OCI-LY7 (cell line): Measurements from ENCODE around the gene TCERG1L. TPM values are rescaled to one million over a fixed set of nuclear protein-coding genes. Genes with fewer than 3 reads are reported as not detected.

Source experiments
- BruUV-seq: library from RNA; stranded (reverse); fragments of 400-500 nt; replicated peaks from 2 replicates; lab custom pipeline; 2021; lab: Mats Ljungman, UMichigan
- CTCF ChIA-PET: fragments of 300-600 bp; sonication (Branson Sonifier 250); formaldehyde crosslinking; loops from one replicate; lab custom pipeline; 2022; ENCODE audit warnings: antibody characterized with exemption; ENCODE audit not compliant: unreplicated experiment; lab: Charles Lee
- POLR2A ChIA-PET: fragments of 300-600 bp; sonication (Branson Sonifier 250); formaldehyde crosslinking; loops from one replicate; lab custom pipeline; 2022; ENCODE audit warnings: antibody characterized with exemption; lab: Charles Lee
- DNase-seq: peaks from one replicate; pipeline ENCODE4 v3.0.0-alpha.2; 2015; ENCODE audit warnings: low spot score
- H2AFZ ChIP-seq: fragments of 200-600 bp; sonication (generic), shearing (Covaris generic); 2 replicates; pipeline ENCODE4 v1.6.1; 2014; ENCODE audit warnings: mild to moderate bottlenecking, antibody characterized with exemption, low read length, moderate library complexity
- H3K27ac ChIP-seq: fragments of 200-600 bp; sonication (generic); 2 replicates; pipeline ENCODE4 v1.5.1; 2014; ENCODE audit warnings: mixed run types, low read depth, mild to moderate bottlenecking, moderate library complexity, low read length, inconsistent platforms; ENCODE audit not compliant: poor library complexity, severe bottlenecking
- H3K36me3 ChIP-seq: fragments of 200-600 bp; sonication (generic); 2 replicates; pipeline ENCODE4 v1.6.1; 2014; ENCODE audit warnings: mild to moderate bottlenecking, antibody characterized with exemption, low read length, moderate library complexity, mixed read lengths; ENCODE audit not compliant: insufficient read depth
- H3K4me1 ChIP-seq: fragments of 200-600 bp; sonication (generic); 2 replicates; pipeline ENCODE4 v1.5.1; 2014; ENCODE audit warnings: mild to moderate bottlenecking, low read length; ENCODE audit not compliant: insufficient read depth, poor library complexity, severe bottlenecking
- H3K4me2 ChIP-seq: fragments of 200-600 bp; sonication (generic); 2 replicates; pipeline ENCODE4 v1.6.1; 2014; ENCODE audit warnings: mild to moderate bottlenecking, low read length
- H3K4me3 ChIP-seq: fragments of 200-600 bp; sonication (generic); 2 replicates; pipeline ENCODE4 v1.5.1; 2014; ENCODE audit warnings: mild to moderate bottlenecking, low read depth, low read length; ENCODE audit not compliant: poor library complexity, severe bottlenecking
- H3K79me2 ChIP-seq: fragments of 200-600 bp; sonication (generic); 2 replicates; pipeline ENCODE4 v1.6.1; 2016; ENCODE audit warnings: low read depth, mild to moderate bottlenecking, low read length, moderate library complexity, mixed read lengths; ENCODE audit not compliant: insufficient read depth
- H3K9me2 ChIP-seq: fragments of 200-600 bp; sonication (generic); 2 replicates; pipeline ENCODE4 v1.6.1; 2016; ENCODE audit warnings: mild to moderate bottlenecking, low read length, mixed read lengths; ENCODE audit not compliant: insufficient read depth
- H3K9me3 ChIP-seq: fragments of 200-600 bp; sonication (generic); 2 replicates; pipeline ENCODE4 v1.6.1; 2014; ENCODE audit warnings: mild to moderate bottlenecking, mixed run types, low read length, mixed read lengths
- H4K20me1 ChIP-seq: fragments of 200-600 bp; sonication (generic); 2 replicates; pipeline ENCODE4 v1.6.1; 2014; ENCODE audit warnings: mild to moderate bottlenecking, antibody characterized with exemption, low read length, moderate library complexity, mixed read lengths; ENCODE audit not compliant: insufficient read depth
- EZH2phosphoT487 ChIP-seq: fragments of 200-600 bp; sonication (generic); IDR thresholded peaks from 2 replicates; pipeline ENCODE4 v1.6.1; 2018; ENCODE audit warnings: low read depth, borderline replicate concordance, mild to moderate bottlenecking, mixed run types, antibody characterized with exemption, low read length, moderate library complexity, mixed read lengths
- intact Hi-C: fragments of 100-400 bp; cut with micrococcal nuclease; formaldehyde crosslinking; loops from one replicate; pipeline ENCODE4 v1.10.0; 2022; ENCODE audit not compliant: unreplicated experiment
- total RNA-seq, 2 experiments: library from RNA; depleted of rRNA in 1 of 2; stranded (reverse); fragments of >200 nt in 1 of 2; shearing (Covaris generic) in 1 of 2; gene quantifications; 2 replicates each; pipeline ENCODE4 v1.2.3, GENCODE V29; 2014 to 2022
- TF ChIP-seq, protein P1 (sequence below): fragments of 200-600 bp; sonication (generic); conservative IDR thresholded peaks from 2 replicates; pipeline ENCODE4 v1.5.1; 2014; ENCODE audit warnings: mild to moderate bottlenecking, antibody characterized with exemption, low read length, moderate library complexity, mixed read lengths

Gene TCERG1L
- total RNA-seq, 2 experiments from 2014 or later, result not detected

DNA sequence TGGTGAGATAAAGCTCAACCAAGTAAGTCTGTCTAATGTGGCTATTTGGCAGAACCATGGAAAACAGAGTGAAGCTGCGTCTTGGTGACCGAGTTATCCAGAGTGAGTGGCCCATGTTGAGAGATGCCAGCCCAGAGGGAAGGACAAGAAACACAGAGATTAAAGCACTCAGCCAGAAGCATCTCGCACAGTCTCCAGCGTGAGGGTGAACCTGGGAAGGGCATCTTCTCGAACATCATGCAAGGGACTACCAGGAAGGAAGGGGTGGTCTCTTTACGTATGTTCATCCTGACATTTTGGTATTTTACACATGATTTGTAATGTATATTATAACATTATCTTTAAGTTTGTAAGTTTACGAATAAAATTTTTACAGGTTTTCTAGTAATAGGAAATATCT is 146.4 kb downstream of the TCERG1L start:
- H3K9me2 ChIP-seq, result no peaks in the 10 kb centered on the region
- H3K36me3 ChIP-seq, result no peaks in the 10 kb centered on the region
- H4K20me1 ChIP-seq, result no peaks in the 10 kb centered on the region
- intact Hi-C loops, result no loop called here
- H3K79me2 ChIP-seq, result no peaks in the 10 kb centered on the region
- H3K4me1 ChIP-seq, result no peaks in the 10 kb centered on the region
- BruUV-seq, result no TSS peak
- TF ChIP-seq, protein P1, sequence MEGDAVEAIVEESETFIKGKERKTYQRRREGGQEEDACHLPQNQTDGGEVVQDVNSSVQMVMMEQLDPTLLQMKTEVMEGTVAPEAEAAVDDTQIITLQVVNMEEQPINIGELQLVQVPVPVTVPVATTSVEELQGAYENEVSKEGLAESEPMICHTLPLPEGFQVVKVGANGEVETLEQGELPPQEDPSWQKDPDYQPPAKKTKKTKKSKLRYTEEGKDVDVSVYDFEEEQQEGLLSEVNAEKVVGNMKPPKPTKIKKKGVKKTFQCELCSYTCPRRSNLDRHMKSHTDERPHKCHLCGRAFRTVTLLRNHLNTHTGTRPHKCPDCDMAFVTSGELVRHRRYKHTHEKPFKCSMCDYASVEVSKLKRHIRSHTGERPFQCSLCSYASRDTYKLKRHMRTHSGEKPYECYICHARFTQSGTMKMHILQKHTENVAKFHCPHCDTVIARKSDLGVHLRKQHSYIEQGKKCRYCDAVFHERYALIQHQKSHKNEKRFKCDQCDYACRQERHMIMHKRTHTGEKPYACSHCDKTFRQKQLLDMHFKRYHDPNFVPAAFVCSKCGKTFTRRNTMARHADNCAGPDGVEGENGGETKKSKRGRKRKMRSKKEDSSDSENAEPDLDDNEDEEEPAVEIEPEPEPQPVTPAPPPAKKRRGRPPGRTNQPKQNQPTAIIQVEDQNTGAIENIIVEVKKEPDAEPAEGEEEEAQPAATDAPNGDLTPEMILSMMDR, result no peak
- no peak for TF ChIP-seq EZH2phosphoT487
- no peak overlapping the region for H3K4me2 ChIP-seq
- H3K27ac ChIP-seq, result no peak overlapping the region
- H3K4me3 ChIP-seq, result no peak overlapping the region
- no peak overlapping the region for H2AFZ ChIP-seq
- H3K9me3 ChIP-seq, result no peaks in the 10 kb centered on the region
- DNase-seq, result no peak
- CTCF ChIA-PET, result no interaction called here
- POLR2A ChIA-PET, result no interaction called here

GRCh38 chr10:131162866-131163843 is 148.4 kb downstream of the TCERG1L start:
- H4K20me1 ChIP-seq, result no peaks in the 10 kb centered on the region
- no peaks in the 10 kb centered on the region for H3K4me1 ChIP-seq
- no peak overlapping the region for H3K4me2 ChIP-seq
- intact Hi-C loops, result no loop called here
- no peak overlapping the region for H3K27ac ChIP-seq
- H3K9me3 ChIP-seq, result no peaks in the 10 kb centered on the region
- no peaks in the 10 kb centered on the region for H3K36me3 ChIP-seq
- no TSS peak for BruUV-seq
- H3K9me2 ChIP-seq, result no peaks in the 10 kb centered on the region
- ChIA-PET POLR2A (no interaction called here), CTCF (no interaction called here)
- no peaks in the 10 kb centered on the region for H3K79me2 ChIP-seq
- no peak overlapping the region for H2AFZ ChIP-seq
- H3K4me3 ChIP-seq, result no peak overlapping the region
- no peak for DNase-seq
- TF ChIP-seq, protein P1, result no peak
- TF ChIP-seq EZH2phosphoT487, result no peak

DNA sequence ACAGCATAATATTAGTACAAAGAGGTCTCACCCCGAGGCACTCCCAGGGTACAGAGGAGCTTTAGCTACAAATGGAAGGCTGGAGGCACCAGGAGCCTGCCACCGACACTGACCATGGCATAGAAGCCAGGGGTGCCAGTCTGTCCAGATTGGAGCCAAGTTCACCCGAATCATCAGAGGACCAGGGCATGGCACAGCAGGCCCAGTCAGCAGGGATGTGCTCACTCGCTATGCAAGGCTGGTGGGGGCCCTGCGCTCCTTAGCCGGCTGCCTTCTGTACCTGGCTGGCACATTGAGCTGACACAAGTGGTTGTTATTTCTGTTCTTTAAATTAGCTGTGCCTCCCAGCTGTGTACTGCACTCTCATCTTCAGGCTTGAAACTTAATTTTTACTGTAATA is 149.3 kb downstream of the TCERG1L start:
- H2AFZ ChIP-seq, result no peak overlapping the region
- H3K27ac ChIP-seq, result no peak overlapping the region
- no peaks in the 10 kb centered on the region for H3K9me3 ChIP-seq
- no peaks in the 10 kb centered on the region for H3K36me3 ChIP-seq
- H3K4me2 ChIP-seq, result no peak overlapping the region
- no peaks in the 10 kb centered on the region for H4K20me1 ChIP-seq
- ChIA-PET POLR2A (no interaction called here), CTCF (no interaction called here)
- no TSS peak for BruUV-seq
- H3K4me3 ChIP-seq, result no peak overlapping the region
- no peaks in the 10 kb centered on the region for H3K79me2 ChIP-seq
- intact Hi-C loops, result no loop called here
- TF ChIP-seq, protein P1, result no peak
- TF ChIP-seq EZH2phosphoT487, result no peak
- no peaks in the 10 kb centered on the region for H3K9me2 ChIP-seq
- DNase-seq, result no peak
- no peaks in the 10 kb centered on the region for H3K4me1 ChIP-seq
